Peyer's patch (tissue), 4 donors: Measurements from ENCODE around the gene SYNPO2. TPM values are rescaled to one million over a fixed set of nuclear protein-coding genes. Genes with fewer than 3 reads are reported as not detected.
A peak's percentile ranks its signal among the peaks of the same experiment; 100 is the strongest.

Experiments used
- DNase-seq, 3 donors: peaks; one replicate each; pipeline ENCODE4 v3.0.0-alpha.2; 2017 to 2019
- H3K27ac ChIP-seq, 4 donors: fragments of 200-600 bp; sonication (generic); one replicate each; pipeline ENCODE4 v1.5.1; 2016 to 2019
- H3K27me3 ChIP-seq, 2 donors: fragments of 200-600 bp; sonication (generic); one replicate each; pipeline ENCODE4 v1.5.1; 2019
- H3K36me3 ChIP-seq, 3 donors: fragments of 200-600 bp; sonication (generic); one replicate each; pipeline ENCODE4 v1.5.1; 2016 to 2019
- H3K4me1 ChIP-seq, 4 donors: fragments of 200-600 bp; sonication (generic); one replicate each; pipeline ENCODE4 v1.5.1; 2016 to 2019
- H3K4me3 ChIP-seq, 4 donors: fragments of 200-600 bp; sonication (generic); 1 replicate in 3 of 4; 2 replicates in 1 of 4; pipeline ENCODE4 v1.5.1; 2016 to 2019; ENCODE audit warnings: mild to moderate bottlenecking in 1 of 4
- H3K9me3 ChIP-seq, 4 donors: fragments of 200-600 bp; sonication (generic); one replicate each; pipeline ENCODE4 v1.5.1; 2016 to 2019; ENCODE audit warnings: mild to moderate bottlenecking in 1 of 4
- CTCF ChIP-seq, 6 experiments: fragments of 450-650 bp in 4 of 6; fragments of 200-600 bp in 2 of 6; sonication (generic) in 1 of 6; IDR thresholded peaks; one replicate each; pipeline ENCODE4 v1.5.1; 2017 to 2019; ENCODE audit warnings: antibody characterized with exemption in 6 of 6, mild to moderate bottlenecking in 3 of 6, moderate library complexity in 1 of 6
- POLR2A ChIP-seq, 2 donors: fragments of 450-650 bp; IDR thresholded peaks; one replicate each; pipeline ENCODE4 v1.5.1; 2017; ENCODE audit warnings: antibody characterized with exemption in 2 of 2, mild to moderate bottlenecking in 2 of 2, moderate library complexity in 2 of 2
- total RNA-seq, 4 donors: library from RNA; depleted of rRNA; stranded (reverse); fragments of >200 nt; gene quantifications; one replicate each; pipeline ENCODE4 v1.1.0, GENCODE V29; 2016

The SYNPO2 gene
- total RNA-seq, 4 donors from 2014 or later = 24.9 to 77.6 (median 41.1) TPM

- H3K27ac ChIP-seq = no peak overlapping the region
- no peaks in the 10 kb centered on the region for H3K27me3 ChIP-seq
- no peak overlapping the region for H3K4me3 ChIP-seq
- H3K36me3 ChIP-seq = no peaks in the 10 kb centered on the region
- no peak for DNase-seq
- no peaks in the 10 kb centered on the region for H3K9me3 ChIP-seq
- TF ChIP-seq CTCF (IDR thresholded peaks at IDR 0.05) (no peak), POLR2A (IDR thresholded peaks at IDR 0.05) (no peak)
- no peaks in the 10 kb centered on the region for H3K4me1 ChIP-seq
These were observed 29.9 kb upstream of the SYNPO2 start for GRCh38 chr4:118858779-118859178.

GRCh38 chr4:118865091-118865708 is 23.5 kb upstream of the SYNPO2 start:
- no peak overlapping the region for H3K4me3 ChIP-seq
- H3K27me3 ChIP-seq = no peaks in the 10 kb centered on the region
- no peak overlapping the region for H3K27ac ChIP-seq
- TF ChIP-seq CTCF (IDR thresholded peaks at IDR 0.05) (peak in 4 of 6 experiments; percentile 54 to 83 (median 70)), POLR2A (IDR thresholded peaks at IDR 0.05) (no peak)
- no peaks in the 10 kb centered on the region for H3K36me3 ChIP-seq
- H3K9me3 ChIP-seq = no peaks in the 10 kb centered on the region
- peak in 1 of 3 donors; percentile 50 for DNase-seq
- H3K4me1 ChIP-seq = no peaks in the 10 kb centered on the region

GRCh38 chr4:118866442-118866841 is 22.2 kb upstream of the SYNPO2 start:
- no peaks in the 10 kb centered on the region for H3K9me3 ChIP-seq
- H3K4me3 ChIP-seq = no peak overlapping the region
- no peaks in the 10 kb centered on the region for H3K27me3 ChIP-seq
- no peaks in the 10 kb centered on the region for H3K36me3 ChIP-seq
- H3K4me1 ChIP-seq = no peaks in the 10 kb centered on the region
- H3K27ac ChIP-seq = no peak overlapping the region
- DNase-seq = no peak
- TF ChIP-seq POLR2A (IDR thresholded peaks at IDR 0.05) (no peak), CTCF (IDR thresholded peaks at IDR 0.05) (no peak)

GRCh38 chr4:118867311-118868067 is 21.2 kb upstream of the SYNPO2 start:
- DNase-seq = no peak
- no peak for TF ChIP-seq CTCF (IDR thresholded peaks at IDR 0.05)
- no peak overlapping the region for H3K27ac ChIP-seq
- H3K9me3 ChIP-seq = no peaks in the 10 kb centered on the region
- no peak overlapping the region for H3K4me3 ChIP-seq
- H3K4me1 ChIP-seq = no peaks in the 10 kb centered on the region
- H3K36me3 ChIP-seq = no peaks in the 10 kb centered on the region
- no peaks in the 10 kb centered on the region for H3K27me3 ChIP-seq

- no peaks in the 10 kb centered on the region for H3K36me3 ChIP-seq
- no peak for DNase-seq
- no peak overlapping the region for H3K4me3 ChIP-seq
- H3K27me3 ChIP-seq = no peaks in the 10 kb centered on the region
- no peak overlapping the region for H3K27ac ChIP-seq
- no peaks in the 10 kb centered on the region for H3K9me3 ChIP-seq
- no peaks in the 10 kb centered on the region for H3K4me1 ChIP-seq
- TF ChIP-seq POLR2A (IDR thresholded peaks at IDR 0.05) (no peak), CTCF (IDR thresholded peaks at IDR 0.05) (no peak)
These were observed 18.8 kb upstream of the SYNPO2 start for GRCh38 chr4:118869808-118870342.
